Skeletal muscle cell (primary cell): Measurements from ENCODE around the gene DCBLD2.

Experiments used
- DNase-seq: peaks from one replicate; pipeline ENCODE4 v3.0.0-alpha.2; 2010; ENCODE audit warnings: low read depth
- H3K4me3 ChIP-seq: 2 replicates; pipeline ENCODE4 v1.5.1; 2011; ENCODE audit warnings: low read depth, mild to moderate bottlenecking, control low read depth, low read length, moderate library complexity

The DCBLD2 gene

DNA sequence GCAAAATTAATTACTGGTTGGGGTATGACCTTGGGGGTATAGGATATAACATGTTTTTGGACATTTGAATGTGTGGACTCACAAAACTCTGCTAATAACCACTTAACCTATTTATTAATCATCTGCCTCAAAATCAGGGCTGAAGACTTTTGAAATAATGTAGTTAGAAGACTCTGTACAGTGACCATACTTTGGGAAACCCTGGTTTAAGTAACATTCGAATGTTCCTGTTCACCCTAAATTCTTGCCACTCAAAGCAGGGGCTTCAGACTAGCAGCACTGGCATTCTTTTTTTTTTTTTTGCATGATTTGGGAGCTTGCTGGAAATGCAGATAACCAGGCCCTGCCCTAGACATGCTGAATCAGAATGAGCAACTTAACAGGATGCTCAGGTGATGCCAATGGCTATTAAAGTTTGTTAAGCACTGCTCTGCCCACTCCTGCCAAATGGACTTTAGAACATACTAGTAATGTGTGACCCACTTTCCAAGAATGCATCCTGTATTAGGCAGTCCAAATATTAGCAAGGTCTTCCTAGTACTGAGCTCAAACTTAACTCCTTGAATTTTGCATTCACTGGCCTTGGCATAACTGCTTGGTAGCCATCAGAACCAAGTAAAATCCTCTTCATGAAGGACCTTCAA lies 151.1 kb downstream of the DCBLD2 start:
- no peak overlapping the region for H3K4me3 ChIP-seq
- no peak for DNase-seq

DNA sequence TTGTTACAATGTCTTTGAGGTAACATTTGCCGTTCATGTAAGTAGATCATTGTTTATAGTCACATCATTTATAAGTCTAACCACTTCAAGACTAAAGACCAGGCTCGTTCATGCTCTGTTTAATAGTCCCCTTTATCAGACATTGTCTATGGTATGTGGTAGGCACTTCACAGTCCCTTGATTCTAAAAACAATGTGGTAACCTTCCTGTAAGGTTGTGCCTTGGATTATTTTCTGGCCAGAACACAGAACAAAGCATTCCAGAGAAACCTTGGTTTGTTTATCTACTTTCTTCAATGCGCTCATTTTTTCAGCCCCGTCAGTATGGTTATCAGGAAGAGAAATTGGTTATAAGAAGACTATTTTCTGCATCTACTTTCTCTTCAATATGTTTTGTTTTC lies 154.6 kb downstream of the DCBLD2 start:
- DNase-seq = no peak
- no peak overlapping the region for H3K4me3 ChIP-seq

DNA sequence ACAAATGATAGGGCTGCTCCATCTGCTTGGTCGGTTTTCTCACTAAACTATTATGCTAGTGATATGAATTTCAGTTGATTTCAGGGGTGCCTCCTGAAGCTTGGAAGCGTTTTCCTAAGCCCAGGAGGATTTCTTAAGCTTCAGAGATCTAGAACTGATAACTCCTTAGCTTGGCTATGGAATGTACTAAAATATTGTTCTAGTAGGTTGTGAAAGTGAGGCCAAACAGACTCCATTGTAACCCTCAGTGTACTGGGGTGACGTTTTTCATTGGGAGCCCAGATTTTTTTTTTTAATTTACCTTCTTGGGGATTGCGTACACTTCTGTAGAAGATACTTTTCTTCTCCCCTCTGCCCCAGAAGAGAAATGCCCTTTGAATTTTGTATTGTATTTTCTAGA lies 155.4 kb downstream of the DCBLD2 start:
- DNase-seq = no peak
- no peak overlapping the region for H3K4me3 ChIP-seq
